BJ (cell line): ENCODE measurements around the gene AKT2. TPM values are rescaled to one million over a fixed set of nuclear protein-coding genes. Genes with fewer than 3 reads are reported as not detected.

Experiments
- CTCF ChIA-PET: fragments of 350-600 bp; formaldehyde crosslinking; extraction: SDS; loops from one replicate; lab custom pipeline; 2021; ENCODE audit warnings: antibody characterized with exemption, inconsistent platforms; lab: Yijun Ruan, JAX
- POLR2A ChIA-PET: fragments of 300-600 bp; sonication (Branson Sonifier 250); formaldehyde crosslinking; extraction: SDS; loops from one replicate; lab custom pipeline; 2021; ENCODE audit warnings: antibody characterized with exemption; lab: Charles Lee
- DNase-seq: peaks from one replicate; pipeline ENCODE4 v3.0.0-alpha.2; 2011; ENCODE audit warnings: low read depth
- H3K27me3 ChIP-seq: 2 replicates; pipeline ENCODE4 v1.6.0; 2011; ENCODE audit warnings: low read length; ENCODE audit not compliant: control insufficient read depth, insufficient read depth
- H3K36me3 ChIP-seq: 2 replicates; pipeline ENCODE4 v1.5.1; 2011; ENCODE audit warnings: low read length; ENCODE audit not compliant: control insufficient read depth, insufficient read depth
- H3K4me3 ChIP-seq: 2 replicates; pipeline ENCODE4 v1.5.1; 2011; ENCODE audit warnings: low read depth, mild to moderate bottlenecking, control low read depth, low read length
- polyA plus RNA-seq: library from polyadenylated mRNA; depleted of rRNA; stranded (reverse); fragments of >200 nt; gene quantifications from 2 replicates; pipeline ENCODE4 v1.2.3, GENCODE V29; 2011
- TF ChIP-seq, protein P1 (sequence below): IDR thresholded peaks from 2 replicates; pipeline ENCODE4 v1.5.1; 2011; ENCODE audit warnings: low read depth, mild to moderate bottlenecking, control low read depth, inconsistent platforms, low read length, moderate library complexity; ENCODE audit not compliant: insufficient read depth

The AKT2 gene
- polyA plus RNA-seq, 1 experiment: 162 TPM

DNA sequence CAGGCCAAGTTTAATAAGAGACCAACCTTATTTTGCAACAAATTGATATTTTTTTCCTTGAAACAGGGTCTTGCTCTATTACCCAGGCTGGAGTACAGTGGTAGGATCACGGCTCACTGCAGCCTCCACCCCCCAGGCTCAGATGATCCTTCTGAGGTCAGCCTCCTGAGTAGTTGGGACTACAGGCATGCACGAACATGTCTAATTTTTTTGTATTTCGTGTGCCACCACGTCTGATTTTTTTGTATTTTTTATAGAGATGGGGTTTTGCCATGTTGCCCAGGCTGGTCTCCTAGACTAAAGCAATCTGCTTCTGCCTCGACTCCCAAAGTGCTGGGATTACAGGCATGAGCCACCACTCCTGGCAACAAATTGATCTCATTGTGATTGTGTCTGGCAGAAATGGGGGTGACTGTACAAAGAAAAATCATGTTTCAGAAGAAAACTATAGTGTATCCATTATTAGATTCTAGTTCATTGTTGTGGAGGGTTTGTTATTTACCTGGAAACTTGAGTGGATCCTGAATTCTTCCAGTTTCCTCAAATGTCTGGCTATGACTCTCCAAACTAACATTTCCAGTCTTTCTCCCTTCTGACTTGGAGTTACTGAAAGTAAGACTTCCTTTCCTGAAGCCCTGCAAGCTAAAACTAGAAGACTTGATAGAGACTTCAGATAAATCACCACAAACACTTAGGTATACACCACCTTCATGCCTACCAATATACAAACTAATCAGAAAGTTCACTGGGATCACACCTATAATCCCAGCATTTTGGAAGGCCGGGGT, 17.3 kb upstream of the AKT2 start:
- TF ChIP-seq, protein P1, sequence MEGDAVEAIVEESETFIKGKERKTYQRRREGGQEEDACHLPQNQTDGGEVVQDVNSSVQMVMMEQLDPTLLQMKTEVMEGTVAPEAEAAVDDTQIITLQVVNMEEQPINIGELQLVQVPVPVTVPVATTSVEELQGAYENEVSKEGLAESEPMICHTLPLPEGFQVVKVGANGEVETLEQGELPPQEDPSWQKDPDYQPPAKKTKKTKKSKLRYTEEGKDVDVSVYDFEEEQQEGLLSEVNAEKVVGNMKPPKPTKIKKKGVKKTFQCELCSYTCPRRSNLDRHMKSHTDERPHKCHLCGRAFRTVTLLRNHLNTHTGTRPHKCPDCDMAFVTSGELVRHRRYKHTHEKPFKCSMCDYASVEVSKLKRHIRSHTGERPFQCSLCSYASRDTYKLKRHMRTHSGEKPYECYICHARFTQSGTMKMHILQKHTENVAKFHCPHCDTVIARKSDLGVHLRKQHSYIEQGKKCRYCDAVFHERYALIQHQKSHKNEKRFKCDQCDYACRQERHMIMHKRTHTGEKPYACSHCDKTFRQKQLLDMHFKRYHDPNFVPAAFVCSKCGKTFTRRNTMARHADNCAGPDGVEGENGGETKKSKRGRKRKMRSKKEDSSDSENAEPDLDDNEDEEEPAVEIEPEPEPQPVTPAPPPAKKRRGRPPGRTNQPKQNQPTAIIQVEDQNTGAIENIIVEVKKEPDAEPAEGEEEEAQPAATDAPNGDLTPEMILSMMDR: no peak
- ChIA-PET CTCF (interaction anchor here (1.6 kb wide), 1 partner anchor 332 kb away, joined by 5 read pairs; no protein-coding TSS in a partner anchor), POLR2A (no interaction called here)
- Histone ChIP-seq H3K27me3 (no peaks in the 10 kb centered on the region), H3K36me3 (no peaks in the 10 kb centered on the region), H3K4me3 (no peak overlapping the region)
- DNase-seq: no peak

DNA sequence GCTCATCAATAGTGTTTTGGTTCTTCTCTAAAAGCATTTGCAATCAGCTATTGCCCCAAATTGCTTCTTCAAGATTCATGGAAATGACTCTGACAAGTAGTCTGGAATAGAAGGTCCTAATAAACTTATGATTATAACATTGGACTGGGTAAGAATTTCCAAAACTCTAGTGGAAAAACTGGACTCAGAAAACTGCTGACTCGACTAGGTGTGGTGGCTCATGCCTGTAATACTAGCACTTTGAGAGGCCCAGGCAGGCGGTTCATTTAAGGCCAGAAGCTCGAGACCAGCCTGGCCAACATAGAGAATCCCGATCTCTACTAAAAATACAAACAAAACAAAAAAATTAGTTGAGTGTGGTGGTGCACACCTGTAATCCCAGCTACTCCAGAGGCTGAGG, 15.5 kb upstream of the AKT2 start:
- TF ChIP-seq, protein P1: no peak
- no peak for DNase-seq
- ChIA-PET CTCF (interaction anchor here (1.2 to 1.7 kb wide), 2 partner anchors 69 to 334 kb away, joined by 3 to 4 read pairs; no protein-coding TSS in a partner anchor), POLR2A (no interaction called here)
- Histone ChIP-seq H3K4me3 (no peak overlapping the region), H3K36me3 (no peaks in the 10 kb centered on the region), H3K27me3 (no peaks in the 10 kb centered on the region)

DNA sequence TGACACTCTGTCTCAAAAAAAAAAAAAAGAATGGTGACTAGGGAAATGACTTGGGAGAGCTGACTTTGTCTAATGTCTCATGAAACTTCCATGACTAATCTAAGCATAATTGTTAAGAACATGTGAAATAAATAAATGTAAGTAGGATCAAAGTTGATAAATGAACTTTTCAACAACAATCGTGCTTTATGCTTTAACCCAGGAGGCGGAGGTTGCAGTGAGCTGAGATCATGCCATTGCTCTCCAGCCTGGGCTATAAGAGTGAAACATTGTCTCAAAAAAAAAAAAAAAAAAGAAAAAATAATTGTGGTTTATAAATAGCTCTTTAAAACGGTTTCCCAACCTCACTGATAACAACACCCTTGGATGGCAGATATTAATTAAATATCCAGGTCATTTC, 12.9 kb upstream of the AKT2 start:
- TF ChIP-seq, protein P1: no peak
- no peak for DNase-seq
- POLR2A ChIA-PET: no interaction called here
- Histone ChIP-seq H3K4me3 (no peak overlapping the region), H3K36me3 (no peaks in the 10 kb centered on the region), H3K27me3 (no peaks in the 10 kb centered on the region)
- CTCF ChIA-PET: interaction anchor here (0.9 to 1.3 kb wide), 2 partner anchors 10 to 304 kb away, joined by 3 to 4 read pairs; no protein-coding TSS in a partner anchor

GRCh38 chr19:40294560-40294959, 9.4 kb upstream of the AKT2 start:
- Histone ChIP-seq H3K4me3 (no peak overlapping the region), H3K27me3 (no peaks in the 10 kb centered on the region), H3K36me3 (no peaks in the 10 kb centered on the region)
- ChIA-PET POLR2A (no interaction called here), CTCF (interaction anchor here (1.1 to 1.2 kb wide), 2 partner anchors 10 to 11 kb away, joined by 3 to 5 read pairs; no protein-coding TSS in a partner anchor)
- TF ChIP-seq, protein P1: no peak
- no peak for DNase-seq

- POLR2A ChIA-PET: no interaction called here
- no peak overlapping the region for H3K4me3 ChIP-seq
- 0 out of 2 replicates have a peak, but pooled peaks cover 1% of the 10 kb centered on the region for H3K36me3 ChIP-seq
- H3K27me3 ChIP-seq: no peaks in the 10 kb centered on the region
- TF ChIP-seq, protein P1: no peak
- CTCF ChIA-PET: no interaction called here
- DNase-seq: no peak
Measured at GRCh38 chr19:40286971-40287421, 1.9 kb upstream of the AKT2 start.
